ENCODE measurements around the gene C6orf136.

The C6orf136 gene

DNA sequence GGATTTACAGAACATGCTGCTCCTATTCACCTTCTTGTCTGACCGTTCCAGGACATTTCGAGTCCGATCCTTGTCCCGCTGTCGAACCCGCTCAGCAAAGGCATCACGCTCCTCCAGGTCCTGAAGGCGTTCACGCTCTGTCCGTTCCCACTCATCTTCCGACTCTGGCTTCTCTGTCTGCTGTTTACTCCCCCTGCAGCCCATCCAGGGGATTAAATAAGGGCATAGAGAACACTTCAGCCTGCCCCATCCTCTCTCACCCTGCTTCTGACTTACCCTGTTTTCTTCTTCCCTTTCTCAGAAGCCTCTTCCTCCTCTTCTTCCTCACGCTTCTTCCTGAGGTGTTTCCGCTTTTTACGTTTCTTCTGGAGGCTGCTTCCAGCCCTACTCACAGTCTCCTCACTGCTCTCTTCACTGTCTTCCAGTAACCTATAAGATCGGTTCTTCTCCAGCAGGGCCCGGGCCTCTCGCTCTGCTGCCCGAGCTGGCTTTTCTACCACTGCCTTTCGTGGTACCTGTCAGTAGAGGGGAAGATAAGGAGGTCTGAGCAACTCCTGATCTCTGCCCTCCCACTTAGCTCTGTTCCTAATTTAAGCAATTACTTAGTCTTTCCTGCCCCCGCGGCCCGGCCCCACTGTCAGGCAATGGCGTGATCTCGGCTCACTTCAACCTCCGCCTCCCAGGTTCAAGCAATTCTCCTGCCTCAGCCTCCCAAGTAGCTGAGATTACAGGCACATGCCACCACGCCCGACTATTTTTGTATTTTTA, 24.0 kb downstream of the C6orf136 start:
- TF ChIP-seq, protein P1, sequence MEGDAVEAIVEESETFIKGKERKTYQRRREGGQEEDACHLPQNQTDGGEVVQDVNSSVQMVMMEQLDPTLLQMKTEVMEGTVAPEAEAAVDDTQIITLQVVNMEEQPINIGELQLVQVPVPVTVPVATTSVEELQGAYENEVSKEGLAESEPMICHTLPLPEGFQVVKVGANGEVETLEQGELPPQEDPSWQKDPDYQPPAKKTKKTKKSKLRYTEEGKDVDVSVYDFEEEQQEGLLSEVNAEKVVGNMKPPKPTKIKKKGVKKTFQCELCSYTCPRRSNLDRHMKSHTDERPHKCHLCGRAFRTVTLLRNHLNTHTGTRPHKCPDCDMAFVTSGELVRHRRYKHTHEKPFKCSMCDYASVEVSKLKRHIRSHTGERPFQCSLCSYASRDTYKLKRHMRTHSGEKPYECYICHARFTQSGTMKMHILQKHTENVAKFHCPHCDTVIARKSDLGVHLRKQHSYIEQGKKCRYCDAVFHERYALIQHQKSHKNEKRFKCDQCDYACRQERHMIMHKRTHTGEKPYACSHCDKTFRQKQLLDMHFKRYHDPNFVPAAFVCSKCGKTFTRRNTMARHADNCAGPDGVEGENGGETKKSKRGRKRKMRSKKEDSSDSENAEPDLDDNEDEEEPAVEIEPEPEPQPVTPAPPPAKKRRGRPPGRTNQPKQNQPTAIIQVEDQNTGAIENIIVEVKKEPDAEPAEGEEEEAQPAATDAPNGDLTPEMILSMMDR (IDR thresholded peaks at IDR 0.05; ENCODE audit: extremely low read depth, missing control alignments): no peak
- DNase-seq (ENCODE audit: low spot score): no peak

DNA sequence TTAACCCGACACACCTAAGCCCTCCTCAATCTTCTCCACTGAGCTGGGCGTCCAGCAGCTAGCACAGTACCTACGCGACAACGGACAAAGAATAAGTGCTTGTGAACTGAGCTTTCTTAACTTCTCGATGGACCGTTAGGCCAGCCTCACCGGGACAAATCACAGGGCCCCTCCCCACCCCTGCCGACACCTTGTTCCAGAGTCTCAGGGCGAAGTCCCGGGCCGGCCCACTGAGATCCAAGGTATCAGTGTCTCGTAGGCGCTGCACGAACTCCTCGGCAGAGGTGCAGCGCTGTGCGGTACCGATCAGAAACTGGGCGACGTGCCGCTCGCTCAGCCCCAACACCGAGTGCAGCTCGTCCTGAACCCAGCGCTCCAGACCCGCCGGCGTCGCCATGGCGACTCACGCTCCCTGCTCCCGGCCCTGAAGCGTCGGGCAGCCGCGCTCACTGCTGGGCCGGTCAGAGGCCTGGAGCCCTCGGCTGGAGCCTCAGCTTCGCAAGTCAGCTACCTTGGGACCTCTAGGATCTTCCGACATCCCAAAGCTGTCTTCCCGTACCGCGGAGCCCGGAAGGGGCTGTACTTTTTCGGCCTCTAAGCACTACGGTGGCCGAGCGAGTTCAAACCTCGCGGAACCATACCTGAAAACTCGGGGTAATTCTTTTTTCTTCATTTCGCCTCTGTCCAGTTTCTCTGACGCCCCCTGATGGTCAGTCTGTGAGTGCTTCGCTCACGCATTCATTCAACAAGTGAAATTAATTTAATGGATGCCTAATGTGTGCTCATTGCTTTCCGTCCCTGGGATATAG, 25.7 kb downstream of the C6orf136 start, which contains the start of gene DHX16:
DHX16 (minus strand) TSS at position 562 of the 809 bp plus-strand sequence; CDS start at position 397, 165 bp downstream.
- DNase-seq (ENCODE audit: low spot score): peak; percentile 93
- TF ChIP-seq, protein P1 (IDR thresholded peaks at IDR 0.05; ENCODE audit: extremely low read depth, missing control alignments): peak; percentile 74

DNA sequence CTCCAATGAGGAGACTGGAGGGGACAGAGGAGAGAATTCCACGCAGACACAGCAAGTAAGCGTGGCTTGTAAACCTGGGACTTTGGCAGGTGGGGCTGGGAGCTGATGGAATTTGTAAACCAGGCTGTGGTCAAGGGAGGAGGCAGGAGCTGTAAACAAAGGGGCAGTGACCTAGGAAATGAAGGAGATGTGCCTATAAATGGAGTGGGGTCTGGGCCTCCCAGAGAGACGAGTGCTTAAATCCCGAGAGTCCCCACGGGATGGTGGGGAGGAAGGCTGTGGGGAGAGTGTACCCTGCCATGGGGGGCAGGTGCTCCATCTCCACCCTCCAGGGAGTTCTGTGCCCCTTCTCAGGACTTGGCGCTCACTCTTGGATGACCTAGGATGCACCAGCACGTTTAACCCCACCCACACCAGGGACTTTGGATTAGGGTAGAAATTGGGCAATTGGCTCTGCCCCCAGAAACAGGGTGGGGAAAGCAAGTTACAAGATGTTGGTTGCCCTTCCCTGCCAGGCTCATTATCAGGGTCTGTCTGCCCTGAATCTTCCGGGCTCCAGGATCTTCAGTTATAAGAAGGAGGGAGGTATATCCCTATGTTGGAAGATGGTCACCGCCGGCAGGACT, 29.8 kb downstream of the C6orf136 start:
- TF ChIP-seq, protein P1 (IDR thresholded peaks at IDR 0.05; ENCODE audit: extremely low read depth, missing control alignments): no peak
- no peak for DNase-seq (ENCODE audit: low spot score)

DNA sequence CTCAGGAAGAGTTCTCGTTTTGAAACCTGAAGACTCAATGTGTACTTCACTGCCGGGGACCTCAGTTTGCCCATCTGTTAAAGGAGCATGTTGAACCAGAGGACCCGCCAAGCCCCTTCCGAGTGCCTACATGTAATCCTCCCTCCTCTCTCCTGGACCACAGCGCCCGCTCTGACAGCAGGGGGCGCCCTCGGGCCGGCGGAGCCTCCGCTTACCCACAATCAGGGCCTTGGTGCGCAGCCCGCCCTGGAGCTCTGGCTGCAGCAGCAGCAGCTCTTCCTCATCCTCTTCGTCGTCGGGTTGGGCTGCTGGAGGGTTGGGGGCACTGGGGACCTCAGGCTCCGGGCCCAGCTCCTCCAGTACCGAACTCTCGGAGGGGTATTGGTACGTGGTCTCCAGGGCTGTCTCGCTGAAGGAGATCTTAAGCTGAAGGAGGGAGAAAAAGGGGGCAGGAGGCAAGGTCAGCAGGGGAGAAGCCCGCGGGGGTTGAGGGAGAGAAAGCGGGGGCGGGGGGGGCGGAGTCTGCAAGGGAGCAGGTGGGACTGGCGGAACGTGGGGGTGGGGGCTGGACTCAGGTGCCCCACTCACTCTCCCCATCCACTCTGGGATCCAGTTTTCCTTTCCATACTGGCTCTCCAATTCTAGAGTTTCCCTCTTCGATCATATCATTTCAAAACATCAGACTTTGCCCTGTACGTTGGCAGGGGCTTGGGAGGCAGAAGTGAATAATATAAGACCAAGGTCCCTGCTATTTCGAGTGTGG, 32.2 kb downstream of the C6orf136 start:
- TF ChIP-seq, protein P1 (IDR thresholded peaks at IDR 0.05; ENCODE audit: extremely low read depth, missing control alignments): peak; percentile 97
- peak; percentile 83 for DNase-seq (ENCODE audit: low spot score)

DNA sequence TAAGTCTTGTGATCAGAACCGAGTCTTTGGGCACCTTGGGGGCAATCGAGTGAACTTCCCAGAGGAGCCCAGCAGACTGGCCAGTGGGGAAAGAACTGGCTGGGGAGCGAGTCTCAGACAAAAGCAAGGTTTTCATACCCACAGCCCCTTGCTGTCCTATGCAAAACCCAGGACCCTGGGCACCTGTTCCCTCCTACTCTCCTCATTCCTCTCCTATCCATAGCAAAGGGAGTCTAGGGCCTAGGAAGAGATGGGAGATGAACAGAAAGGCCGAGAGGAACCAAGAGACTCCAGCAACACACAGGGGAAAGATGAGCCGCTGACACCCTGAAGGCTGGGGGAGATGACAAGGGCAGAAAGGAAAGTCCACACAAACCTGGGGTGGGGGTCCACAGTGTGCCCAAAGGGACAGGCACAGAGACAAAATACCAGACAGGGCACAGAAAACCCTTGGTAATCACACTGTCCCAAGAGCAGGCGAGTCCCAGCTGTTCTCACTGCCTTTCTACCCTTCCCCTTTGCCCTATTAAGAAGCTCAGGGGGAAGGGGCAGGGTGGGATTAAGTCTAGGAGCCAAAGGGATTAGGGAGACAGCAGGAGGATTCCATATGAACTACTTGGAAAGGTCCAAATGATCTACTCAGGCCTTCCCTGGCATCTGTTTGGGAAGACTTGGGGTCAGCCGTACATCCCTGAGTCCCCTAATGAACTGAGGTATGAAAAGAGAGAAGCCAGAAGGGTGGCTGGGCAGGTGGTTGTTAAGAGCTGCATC, 33.0 kb downstream of the C6orf136 start:
- no peak for DNase-seq (ENCODE audit: low spot score)
- TF ChIP-seq, protein P1 (IDR thresholded peaks at IDR 0.05; ENCODE audit: extremely low read depth, missing control alignments): no peak

DNA sequence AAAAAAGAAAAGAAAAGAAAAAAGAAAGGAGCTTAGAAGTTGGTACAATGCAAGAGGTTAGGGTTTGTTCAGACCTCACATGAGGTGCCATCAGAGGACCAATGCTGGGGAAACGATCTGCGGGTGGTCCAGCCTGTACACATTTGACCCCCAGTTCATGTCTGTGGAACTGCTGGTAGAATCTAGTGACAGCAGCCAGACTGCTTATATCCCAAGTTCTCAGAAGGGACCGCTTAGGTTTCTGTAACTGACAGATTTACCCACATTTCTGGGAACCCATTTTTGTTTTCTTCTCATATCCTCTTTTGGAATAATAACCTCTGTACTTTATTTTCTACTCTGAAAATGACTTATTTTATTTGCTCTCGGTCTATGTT, 34.8 kb downstream of the C6orf136 start:
- DNase-seq (ENCODE audit: low spot score): no peak
- TF ChIP-seq, protein P1 (IDR thresholded peaks at IDR 0.05; ENCODE audit: extremely low read depth, missing control alignments): no peak

All from GM20000 (cell line).